ENCODE results near the gene HIF1A. TPM values are rescaled to one million over a fixed set of nuclear protein-coding genes. Genes with fewer than 3 reads are reported as not detected.

HIF1A gene
- total and polyA plus RNA-seq, 2 donors (not counting 1 experiment from before 2014, with no cell fraction given): 332 to 407 TPM

DNA sequence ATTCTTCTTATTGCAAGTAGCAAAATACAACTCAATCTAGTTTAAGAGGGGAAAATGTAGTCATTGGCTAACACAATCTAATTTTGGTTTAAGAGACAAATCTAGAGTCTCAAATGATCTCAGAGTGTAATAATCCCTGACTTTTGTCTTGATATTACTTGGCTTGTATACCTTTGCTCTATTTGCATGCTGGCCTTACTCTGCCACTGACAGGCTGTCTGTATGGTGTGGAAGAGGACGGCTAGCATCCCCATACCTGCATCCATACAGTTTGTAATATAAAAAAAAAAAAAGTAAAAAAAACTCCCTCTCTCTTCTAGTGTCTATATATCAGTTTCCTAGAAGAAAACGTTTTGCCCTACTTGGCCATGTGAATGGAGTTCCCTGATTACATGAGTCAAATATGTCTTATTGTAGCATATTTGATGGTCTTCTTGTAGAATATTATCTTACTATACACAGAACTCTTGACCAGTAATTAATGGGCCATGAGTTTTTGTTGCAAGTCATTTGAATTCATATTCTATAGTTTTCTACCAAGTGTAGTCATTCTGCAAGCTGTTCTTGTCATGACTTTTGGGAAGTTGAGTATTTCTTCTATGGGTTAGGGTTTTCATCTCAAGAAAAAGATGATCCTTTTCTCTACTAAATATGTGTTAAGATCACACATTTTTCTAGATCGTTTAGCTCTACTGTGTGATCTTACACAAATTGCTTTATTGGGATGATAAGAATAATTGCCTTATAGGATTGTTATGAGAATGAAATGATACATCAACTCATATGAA lies 8.2 kb downstream of the HIF1A start:
- no peaks in the 10 kb centered on the region for H3K9me3 ChIP-seq (ENCODE audit: control insufficient read depth, insufficient read depth, low read depth, low read length)
- H3K27ac ChIP-seq (ENCODE audit: insufficient read depth, low read length): no peak overlapping the region

DNA sequence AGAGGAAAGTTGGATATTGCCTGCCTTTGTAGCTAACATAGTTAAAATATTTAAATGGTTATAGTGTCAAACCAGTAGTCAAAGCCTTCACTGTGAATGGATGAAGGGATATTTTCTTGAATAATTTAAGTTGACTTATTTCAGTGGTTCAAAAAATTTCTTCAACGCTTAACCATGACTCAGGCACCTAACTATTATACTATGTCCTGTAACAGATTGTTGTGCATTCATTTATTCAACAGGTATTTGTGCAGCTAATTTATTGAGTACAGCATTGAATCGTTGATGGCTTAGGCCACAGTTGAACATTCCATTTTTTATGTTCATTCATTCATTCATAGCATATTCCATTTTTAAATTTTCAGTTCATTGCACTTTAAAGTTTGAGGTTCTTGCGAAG lies 9.2 kb downstream of the HIF1A start:
- H3K4me3 ChIP-seq (replicated peaks in 1 of 4; ENCODE audit: control extremely low read depth in 1 of 4, insufficient read depth in 1 of 4, low read depth in 3 of 4, low read length in 4 of 4): peak overlapping the region in 1 of 4 experiments; percentile 31
- H3K27ac ChIP-seq (ENCODE audit: insufficient read depth, low read length): no peak overlapping the region
- peaks cover 88% of the 10 kb centered on the region for H3K79me2 ChIP-seq (ENCODE audit: control insufficient read depth, insufficient read depth, low read length)
- H3K36me3 ChIP-seq (ENCODE audit: control insufficient read depth, insufficient read depth, low read length): peaks cover 1% of the 10 kb centered on the region
- DNase-seq (ENCODE audit: low read depth in 2 of 2): peak in 1 of 2 donors; percentile 35
- no peak overlapping the region for H3K9ac ChIP-seq (ENCODE audit: insufficient read depth, low read length)
- H2AFZ ChIP-seq (ENCODE audit: low read length): no peak overlapping the region
- H3K4me2 ChIP-seq (ENCODE audit: extremely low read depth, insufficient read depth, low read length): peak overlapping the region; percentile 35
- TF ChIP-seq EZH2 (IDR thresholded peaks at IDR 0.05; ENCODE audit: low read length, missing control alignments): no peak
- TF ChIP-seq CTCF (conservative IDR thresholded peaks at IDR 0.05 in 1 of 2, IDR thresholded peaks at IDR 0.05 in 1 of 2; ENCODE audit: low read depth in 1 of 2, low read length in 2 of 2): no peak
- no peaks in the 10 kb centered on the region for H3K9me3 ChIP-seq (ENCODE audit: control insufficient read depth, insufficient read depth, low read depth, low read length)
- H4K20me1 ChIP-seq (ENCODE audit: control insufficient read depth, extremely low read depth, insufficient read depth, low read length): peaks cover 17% of the 10 kb centered on the region
- peaks cover 4% of the 10 kb centered on the region for H3K4me1 ChIP-seq (ENCODE audit: control insufficient read depth, extremely low read depth, insufficient read depth, low read length)
- H3K27me3 ChIP-seq (ENCODE audit: control insufficient read depth, insufficient read depth, low read length): no peaks in the 10 kb centered on the region

More for the DNA sequence above, 8.2 kb downstream of the HIF1A start:
- Histone ChIP-seq H3K4me1 (ENCODE audit: control insufficient read depth, extremely low read depth, insufficient read depth, low read length) (peaks cover 4% of the 10 kb centered on the region), H3K9ac (ENCODE audit: insufficient read depth, low read length) (no peak overlapping the region), H3K4me2 (ENCODE audit: extremely low read depth, insufficient read depth, low read length) (peak overlapping the region; percentile 13), H2AFZ (ENCODE audit: low read length) (no peak overlapping the region), H3K27me3 (ENCODE audit: control insufficient read depth, insufficient read depth, low read length) (no peaks in the 10 kb centered on the region), H3K79me2 (ENCODE audit: control insufficient read depth, insufficient read depth, low read length) (peaks cover 88% of the 10 kb centered on the region), H4K20me1 (ENCODE audit: control insufficient read depth, extremely low read depth, insufficient read depth, low read length) (peaks cover 13% of the 10 kb centered on the region), H3K36me3 (ENCODE audit: control insufficient read depth, insufficient read depth, low read length) (peaks cover 3% of the 10 kb centered on the region), H3K4me3 (replicated peaks in 1 of 4; ENCODE audit: control extremely low read depth in 1 of 4, insufficient read depth in 1 of 4, low read depth in 3 of 4, low read length in 4 of 4) (peak overlapping the region in 1 of 4 experiments; percentile 31)
- no peak for DNase-seq (ENCODE audit: low read depth in 2 of 2)
- TF ChIP-seq CTCF (conservative IDR thresholded peaks at IDR 0.05 in 1 of 2, IDR thresholded peaks at IDR 0.05 in 1 of 2; ENCODE audit: low read depth in 1 of 2, low read length in 2 of 2): no peak
- no peak for TF ChIP-seq EZH2 (IDR thresholded peaks at IDR 0.05; ENCODE audit: low read length, missing control alignments)

DNA sequence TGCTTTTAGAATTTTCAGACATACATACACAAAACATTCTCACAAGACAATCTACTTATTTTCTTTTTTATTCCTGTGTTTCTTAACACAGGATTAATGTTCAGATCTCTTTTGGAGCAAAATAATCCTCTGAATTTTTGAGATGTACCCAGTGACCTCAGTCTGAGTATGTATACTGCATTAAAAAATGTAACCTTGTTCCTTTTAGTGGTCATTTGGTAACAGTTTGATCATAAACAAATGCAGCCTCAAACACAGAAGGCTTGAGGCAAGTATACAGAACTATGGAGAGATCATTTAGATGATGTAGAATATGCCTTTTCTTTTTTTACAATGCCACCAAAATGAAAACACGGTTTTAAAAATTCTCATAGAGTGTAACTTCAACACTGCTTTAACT lies 9.7 kb downstream of the HIF1A start:
- H4K20me1 ChIP-seq (ENCODE audit: control insufficient read depth, extremely low read depth, insufficient read depth, low read length): peaks cover 22% of the 10 kb centered on the region
- DNase-seq (ENCODE audit: low read depth in 2 of 2): no peak
- H3K4me3 ChIP-seq (replicated peaks in 1 of 4; ENCODE audit: control extremely low read depth in 1 of 4, insufficient read depth in 1 of 4, low read depth in 3 of 4, low read length in 4 of 4): peak overlapping the region in 1 of 4 experiments; percentile 25

More for the DNA sequence above, 9.7 kb downstream of the HIF1A start:
- Histone ChIP-seq H3K9ac (ENCODE audit: insufficient read depth, low read length) (no peak overlapping the region), H3K36me3 (ENCODE audit: control insufficient read depth, insufficient read depth, low read length) (peaks cover 1% of the 10 kb centered on the region), H3K9me3 (ENCODE audit: control insufficient read depth, insufficient read depth, low read depth, low read length) (no peaks in the 10 kb centered on the region), H3K4me1 (ENCODE audit: control insufficient read depth, extremely low read depth, insufficient read depth, low read length) (peaks cover 6% of the 10 kb centered on the region), H3K27me3 (ENCODE audit: control insufficient read depth, insufficient read depth, low read length) (no peaks in the 10 kb centered on the region), H3K27ac (ENCODE audit: insufficient read depth, low read length) (no peak overlapping the region), H3K4me2 (ENCODE audit: extremely low read depth, insufficient read depth, low read length) (peak overlapping the region; percentile 35), H3K79me2 (ENCODE audit: control insufficient read depth, insufficient read depth, low read length) (peaks cover 88% of the 10 kb centered on the region), H2AFZ (ENCODE audit: low read length) (no peak overlapping the region)
- no peak for TF ChIP-seq EZH2 (IDR thresholded peaks at IDR 0.05; ENCODE audit: low read length, missing control alignments)
- TF ChIP-seq CTCF (conservative IDR thresholded peaks at IDR 0.05 in 1 of 2, IDR thresholded peaks at IDR 0.05 in 1 of 2; ENCODE audit: low read depth in 1 of 2, low read length in 2 of 2): no peak
